Neural cell (in vitro differentiated cells): Measurements from ENCODE around the gene SERGEF. TPM values are rescaled to one million over a fixed set of nuclear protein-coding genes. Genes with fewer than 3 reads are reported as not detected.

Source experiments
- H2AFZ ChIP-seq: fragments of 200-600, 300-800 bp; sonication (generic), shearing (Covaris generic); 2 replicates; pipeline ENCODE4 v1.6.0; 2014; ENCODE audit warnings: low read depth, mild to moderate bottlenecking, antibody characterized with exemption, low read length, moderate library complexity
- H3F3A ChIP-seq: fragments of 200-600 bp; shearing (Covaris generic); 2 replicates; pipeline ENCODE4 v1.6.1; 2016; ENCODE audit warnings: mild to moderate bottlenecking, moderate library complexity, mixed read lengths, antibody characterized with exemption, low read length; ENCODE audit not compliant: insufficient read depth, poor library complexity, severe bottlenecking
- H3K27ac ChIP-seq: fragments of 200-600, 300-800 bp; sonication (generic), shearing (Covaris generic); 2 replicates; pipeline ENCODE4 v1.5.1; 2014; ENCODE audit warnings: mild to moderate bottlenecking, low read length, moderate library complexity
- H3K27me3 ChIP-seq: fragments of 300-800, 200-600 bp; sonication (generic), shearing (Covaris generic); 2 replicates; pipeline ENCODE4 v1.6.0; 2014; ENCODE audit warnings: mild to moderate bottlenecking, low read depth, low read length, moderate library complexity; ENCODE audit not compliant: insufficient read depth
- H3K36me3 ChIP-seq: fragments of 300-800, 200-600 bp; sonication (generic), shearing (Covaris generic); 2 replicates; pipeline ENCODE4 v1.5.1; 2014; ENCODE audit warnings: mild to moderate bottlenecking, antibody characterized with exemption, low read length, moderate library complexity; ENCODE audit not compliant: insufficient read depth
- H3K4me2 ChIP-seq: fragments of 300-800, 200-600 bp; sonication (generic), shearing (Covaris generic); 2 replicates; pipeline ENCODE4 v1.6.0; 2014; ENCODE audit warnings: mild to moderate bottlenecking, low read length
- H3K4me3 ChIP-seq: fragments of 300-800, 200-600 bp; sonication (generic), shearing (Covaris generic); 2 replicates; pipeline ENCODE4 v1.5.1; 2014; ENCODE audit warnings: mild to moderate bottlenecking, low read length, moderate library complexity
- H3K79me2 ChIP-seq: fragments of 200-600 bp; shearing (Covaris generic); replicated peaks from 2 replicates; pipeline ENCODE4 v1.6.0; 2014; ENCODE audit warnings: mild to moderate bottlenecking, low read length, moderate library complexity; ENCODE audit not compliant: insufficient read depth
- H3K9ac ChIP-seq: fragments of 300-800, 200-600 bp; sonication (generic), shearing (Covaris generic); 2 replicates; pipeline ENCODE4 v1.6.1; 2016; ENCODE audit warnings: mild to moderate bottlenecking, low read length, mixed read lengths
- H3K9me2 ChIP-seq: fragments of 200-600 bp; shearing (Covaris generic); 2 replicates; pipeline ENCODE4 v1.6.1; 2016; ENCODE audit warnings: mild to moderate bottlenecking, low read length, mixed read lengths; ENCODE audit not compliant: insufficient read depth
- H3K9me3 ChIP-seq: fragments of 200-600, 300-800 bp; sonication (generic), shearing (Covaris generic); 2 replicates; pipeline ENCODE4 v1.6.1; 2016; ENCODE audit warnings: mild to moderate bottlenecking, mixed run types, low read length, moderate library complexity, mixed read lengths
- H4K20me1 ChIP-seq: fragments of 200-600 bp; shearing (Covaris generic); 2 replicates; pipeline ENCODE4 v1.6.1; 2016; ENCODE audit warnings: mild to moderate bottlenecking, mixed run types; ENCODE audit not compliant: insufficient read depth
- CTCF ChIP-seq: fragments of 450-650 bp; IDR thresholded peaks from 2 replicates; pipeline ENCODE4 v1.5.1; 2014; ENCODE audit warnings: antibody characterized with exemption, mild to moderate bottlenecking, moderate library complexity; ENCODE audit not compliant: poor library complexity, severe bottlenecking
- EP300 ChIP-seq: fragments of 450-650 bp; conservative IDR thresholded peaks from 2 replicates; pipeline ENCODE4 v1.6.1; 2014; ENCODE audit warnings: antibody characterized with exemption, mild to moderate bottlenecking, moderate library complexity; ENCODE audit not compliant: poor library complexity, severe bottlenecking
- EZH2 ChIP-seq: fragments of 200-600, 300-800 bp; shearing (Covaris generic), sonication (generic); IDR thresholded peaks from 2 replicates; pipeline ENCODE4 v1.6.1; 2014; ENCODE audit warnings: antibody characterized with exemption, low read length, borderline replicate concordance, mild to moderate bottlenecking; ENCODE audit not compliant: insufficient read depth, poor library complexity, severe bottlenecking
- MXI1 ChIP-seq: fragments of 450-650 bp; conservative IDR thresholded peaks from 2 replicates; pipeline ENCODE4 v1.6.1; 2014; ENCODE audit warnings: antibody characterized with exemption, mild to moderate bottlenecking; ENCODE audit not compliant: poor library complexity, severe bottlenecking
- POLR2AphosphoS5 ChIP-seq: IDR thresholded peaks from 2 replicates; pipeline ENCODE4 v1.6.1; 2012
- RAD21 ChIP-seq: fragments of 450-650 bp; conservative IDR thresholded peaks from 2 replicates; pipeline ENCODE4 v1.6.1; 2014; ENCODE audit warnings: antibody characterized with exemption, mild to moderate bottlenecking, moderate library complexity
- REST ChIP-seq: IDR thresholded peaks from 2 replicates; pipeline ENCODE4 v1.6.1; 2012; ENCODE audit warnings: borderline replicate concordance
- SMC3 ChIP-seq: fragments of 450-650 bp; conservative IDR thresholded peaks from 2 replicates; pipeline ENCODE4 v1.6.1; 2014; ENCODE audit warnings: antibody characterized with exemption, mild to moderate bottlenecking, moderate library complexity; ENCODE audit not compliant: poor library complexity
- TAF1 ChIP-seq: IDR thresholded peaks from 2 replicates; pipeline ENCODE4 v1.6.1; 2012; ENCODE audit warnings: low read depth
- polyA plus RNA-seq: library from polyadenylated mRNA; depleted of rRNA; stranded (reverse); fragments of >200 nt; gene quantifications from 2 replicates; pipeline ENCODE4 v1.2.3, GENCODE V29; 2014

SERGEF gene
- polyA plus RNA-seq, 1 donor from 2014 or later, result 49.6 TPM

GRCh38 chr11:17770048-17770652, 242.7 kb downstream of the SERGEF start:
- Histone ChIP-seq H3K36me3 (no peaks in the 10 kb centered on the region), H3K79me2 (peaks cover 18% of the 10 kb centered on the region), H3K4me2 (no peak overlapping the region), H3K27ac (no peak overlapping the region), H4K20me1 (no peaks in the 10 kb centered on the region), H3K9me3 (no peaks in the 10 kb centered on the region), H3K4me3 (no peak overlapping the region), H2AFZ (no peak overlapping the region), H3K9ac (no peak overlapping the region), H3K9me2 (no peaks in the 10 kb centered on the region), H3K27me3 (no peaks in the 10 kb centered on the region), H3F3A (no peaks in the 10 kb centered on the region)
- no peak for TF ChIP-seq EZH2
- no peak for TF ChIP-seq EP300

- H3K4me2 ChIP-seq, result no peak overlapping the region
- H3K9me3 ChIP-seq, result no peaks in the 10 kb centered on the region
- H3K9me2 ChIP-seq, result no peaks in the 10 kb centered on the region
- H2AFZ ChIP-seq, result no peak overlapping the region
- H3K4me3 ChIP-seq, result no peak overlapping the region
- no peaks in the 10 kb centered on the region for H3F3A ChIP-seq
- no peaks in the 10 kb centered on the region for H3K27me3 ChIP-seq
- H4K20me1 ChIP-seq, result no peaks in the 10 kb centered on the region
- no peak overlapping the region for H3K9ac ChIP-seq
- peaks cover 22% of the 10 kb centered on the region for H3K79me2 ChIP-seq
- TF ChIP-seq EZH2, result no peak
- no peak for TF ChIP-seq POLR2AphosphoS5
- TF ChIP-seq CTCF, result no peak
- no peak for TF ChIP-seq REST
- TF ChIP-seq RAD21, result no peak
- no peak for TF ChIP-seq SMC3
- no peak for TF ChIP-seq EP300
- no peak for TF ChIP-seq MXI1
- no peak for TF ChIP-seq TAF1
- no peak overlapping the region for H3K27ac ChIP-seq
- no peaks in the 10 kb centered on the region for H3K36me3 ChIP-seq
Observed at GRCh38 chr11:17769218-17769617, 243.6 kb downstream of the SERGEF start.
